Measurements from ENCODE around the gene KIDINS220.

The KIDINS220 gene

GRCh38 chr2:8836971-8837794 lies at the start of gene KIDINS220:
TSS of gene KIDINS220 (minus strand) at chr2:8837613. CDS start at chr2:8827093, 10,520 bp downstream.
- peak; percentile 75 for DNase-seq (ENCODE audit: low read depth)

GRCh38 chr2:8886876-8887275 lies 49.5 kb upstream of the KIDINS220 start:
- no peak for DNase-seq (ENCODE audit: low read depth)

- no peak for DNase-seq (ENCODE audit: low read depth)
These were observed 48.7 kb upstream of the KIDINS220 start for GRCh38 chr2:8886202-8886518.

GRCh38 chr2:8885449-8886201 lies 48.2 kb upstream of the KIDINS220 start:
- no peak for DNase-seq (ENCODE audit: low read depth)

GRCh38 chr2:8884812-8885211 lies 47.4 kb upstream of the KIDINS220 start:
- DNase-seq (ENCODE audit: low read depth) = no peak

- DNase-seq (ENCODE audit: low read depth) = no peak
These were observed 44.7 kb upstream of the KIDINS220 start for GRCh38 chr2:8882094-8882493.

- DNase-seq (ENCODE audit: low read depth) = no peak
These were observed 40.5 kb upstream of the KIDINS220 start for GRCh38 chr2:8877894-8878293.

GRCh38 chr2:8877332-8877731 lies 39.9 kb upstream of the KIDINS220 start:
- DNase-seq (ENCODE audit: low read depth) = no peak

GRCh38 chr2:8876628-8877027 lies 39.2 kb upstream of the KIDINS220 start:
- no peak for DNase-seq (ENCODE audit: low read depth)

- DNase-seq (ENCODE audit: low read depth) = no peak
These were observed 35.5 kb upstream of the KIDINS220 start for GRCh38 chr2:8872821-8873432.

- DNase-seq (ENCODE audit: low read depth) = no peak
These were observed 33.0 kb upstream of the KIDINS220 start for GRCh38 chr2:8870441-8870840.

GRCh38 chr2:8867363-8867762 lies 29.9 kb upstream of the KIDINS220 start:
- no peak for DNase-seq (ENCODE audit: low read depth)

- no peak for DNase-seq (ENCODE audit: low read depth)
These were observed 26.0 kb upstream of the KIDINS220 start for GRCh38 chr2:8863331-8863953.

GRCh38 chr2:8862230-8862629 lies 24.8 kb upstream of the KIDINS220 start:
- no peak for DNase-seq (ENCODE audit: low read depth)

- no peak for DNase-seq (ENCODE audit: low read depth)
These were observed 24.4 kb upstream of the KIDINS220 start for GRCh38 chr2:8861797-8862196.

GRCh38 chr2:8860239-8860638 lies 22.8 kb upstream of the KIDINS220 start:
- no peak for DNase-seq (ENCODE audit: low read depth)

- no peak for DNase-seq (ENCODE audit: low read depth)
These were observed 21.5 kb upstream of the KIDINS220 start for GRCh38 chr2:8858910-8859309.

GRCh38 chr2:8858264-8858663 lies 20.9 kb upstream of the KIDINS220 start:
- DNase-seq (ENCODE audit: low read depth) = no peak

GRCh38 chr2:8857709-8858108 lies 20.3 kb upstream of the KIDINS220 start:
- no peak for DNase-seq (ENCODE audit: low read depth)

GRCh38 chr2:8856176-8856575 lies 18.8 kb upstream of the KIDINS220 start:
- DNase-seq (ENCODE audit: low read depth) = no peak

- DNase-seq (ENCODE audit: low read depth) = no peak
These were observed 17.6 kb upstream of the KIDINS220 start for GRCh38 chr2:8855010-8855409.

GRCh38 chr2:8853426-8853825 lies 16.0 kb upstream of the KIDINS220 start:
- no peak for DNase-seq (ENCODE audit: low read depth)
